ENCODE measurements around the gene PLCG1.

DNA sequence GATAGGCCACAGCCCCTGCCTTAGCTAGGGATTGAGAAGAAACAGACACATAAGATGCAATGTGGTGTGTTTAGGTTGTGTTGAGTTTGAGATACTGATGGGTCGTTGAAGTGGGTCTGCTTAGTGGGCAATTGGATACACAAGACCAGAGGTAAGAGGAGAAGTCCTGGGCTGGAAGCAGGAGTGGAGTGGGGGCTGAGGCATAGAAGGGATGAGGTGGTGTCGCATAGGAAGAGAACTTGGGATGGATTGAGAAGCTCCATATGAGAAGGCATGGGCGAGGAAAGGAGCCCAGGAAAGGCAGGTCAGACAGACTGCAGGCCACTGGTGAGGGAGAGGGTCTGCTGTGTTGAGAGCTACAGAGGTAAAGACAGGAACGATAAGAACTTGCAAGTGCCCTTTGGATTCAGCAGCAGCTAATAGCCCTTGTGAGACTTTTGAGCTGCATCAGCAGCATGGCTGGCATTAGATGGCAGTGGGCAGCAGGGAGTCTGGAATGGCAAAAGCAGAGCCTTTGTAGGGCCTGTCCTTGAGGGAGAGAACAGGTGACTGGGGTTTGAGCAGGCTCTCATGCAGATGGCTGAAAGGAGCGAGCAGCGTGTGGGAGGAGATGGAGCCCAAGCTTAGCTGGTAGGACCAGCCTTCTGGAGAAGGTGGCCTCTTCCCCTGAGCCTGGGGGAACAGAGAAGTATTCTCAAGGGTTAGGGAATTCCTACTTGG lies 33.2 kb downstream of the PLCG1 start:
- no peak for TF ChIP-seq CTCF (IDR thresholded peaks at IDR 0.05)
- no peak for TF ChIP-seq POLR2A (IDR thresholded peaks at IDR 0.05)
- TF ChIP-seq POLR2AphosphoS5 (IDR thresholded peaks at IDR 0.05), result no peak

Data from transverse colon (tissue), 4 donors.